GM19328 (cell line): ENCODE results near the gene EYS.
"Not testable (repeated sequence)": the region's sequence is repeated elsewhere in the genome, so short reads cannot be mapped to it uniquely, and the experiment has no call there.

ENCODE experiments used
- ATAC-seq: cut with Tn5 transposase; IDR thresholded peaks from one replicate; pipeline ENCODE4 v1.9.1; 2021; ENCODE audit warnings: mild to moderate bottlenecking, moderate library complexity; ENCODE audit not compliant: unreplicated experiment

Gene EYS

GRCh38 chr6:65113581-65113980 lies 593.4 kb downstream of the EYS start:
- ATAC-seq = no peak

DNA sequence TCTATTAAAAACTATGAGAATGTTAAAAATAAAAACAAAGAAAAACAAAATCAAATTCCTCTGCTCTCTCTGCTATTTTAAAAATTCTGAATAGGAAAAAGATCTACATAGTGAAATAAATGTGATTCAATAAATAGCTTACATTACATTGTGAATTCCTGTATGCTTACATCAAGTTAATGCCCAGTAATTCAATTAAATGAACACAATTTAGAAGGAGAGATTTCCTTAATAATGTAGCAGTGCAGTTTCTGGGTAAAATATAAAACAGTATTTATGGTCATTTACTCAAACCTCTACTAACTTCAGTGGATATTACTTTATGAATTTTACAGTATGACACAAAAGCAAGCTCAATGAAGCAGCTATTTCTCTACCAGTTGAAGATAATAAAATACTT lies 594.6 kb downstream of the EYS start:
- ATAC-seq = no peak

DNA sequence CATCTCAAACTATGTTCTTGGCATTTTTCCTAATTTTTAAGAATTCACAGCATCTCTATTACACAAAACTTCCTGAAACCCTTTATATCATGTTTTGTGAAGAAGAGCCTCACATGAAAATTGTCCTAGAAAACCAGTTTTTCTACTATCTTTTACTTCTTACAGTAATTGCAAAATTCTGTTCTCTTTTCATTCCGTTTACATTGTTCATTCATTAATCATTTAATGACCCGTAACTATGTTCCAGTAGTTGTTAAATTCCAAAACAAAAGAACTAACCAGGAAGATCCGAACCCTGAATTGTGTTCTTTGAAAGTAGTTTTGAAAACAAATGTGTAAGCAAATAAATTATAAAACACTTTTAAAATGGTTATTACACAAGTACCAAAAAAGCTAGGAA lies 597.0 kb downstream of the EYS start:
- ATAC-seq = no peak

DNA sequence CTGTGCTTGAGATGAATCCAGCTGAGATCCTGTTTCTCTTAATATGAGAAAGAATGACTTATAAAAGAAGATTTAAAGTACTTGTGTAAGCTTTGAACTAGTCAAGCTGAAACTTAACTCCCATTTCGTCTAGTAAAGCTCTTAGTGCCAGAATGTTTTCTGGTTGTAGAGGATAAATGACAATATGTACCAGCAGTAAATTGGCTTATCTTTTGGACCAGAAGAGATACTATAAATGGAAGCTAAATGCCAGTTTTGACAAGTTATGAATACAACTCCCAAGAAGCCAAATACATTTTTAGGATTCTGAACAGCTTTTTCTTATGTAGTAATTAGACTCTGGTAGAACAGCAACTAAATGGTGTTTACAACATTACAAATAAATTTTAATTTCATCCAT lies 608.7 kb downstream of the EYS start:
- ATAC-seq = no peak

DNA sequence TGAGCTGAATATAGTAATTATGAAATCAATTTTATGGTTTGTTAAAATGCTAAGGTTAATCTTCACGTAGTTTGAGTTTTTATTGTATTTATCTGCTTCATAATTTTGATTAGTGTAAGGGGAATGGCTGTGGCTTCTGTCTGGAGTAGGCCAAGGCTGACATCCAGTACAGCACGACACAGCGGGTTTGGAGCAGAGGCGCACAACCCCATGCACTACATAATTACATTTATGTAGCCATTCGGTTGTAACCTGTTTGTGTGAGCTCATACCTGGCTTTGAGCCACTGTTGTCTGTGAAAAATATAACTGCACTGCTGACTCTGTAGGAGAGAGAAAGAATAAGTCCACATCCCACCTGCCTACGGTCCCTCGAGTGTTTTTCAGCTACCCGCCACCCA lies 615.5 kb downstream of the EYS start:
- no peak for ATAC-seq

GRCh38 chr6:65088575-65088974 lies 618.5 kb downstream of the EYS start:
- ATAC-seq = no peak

DNA sequence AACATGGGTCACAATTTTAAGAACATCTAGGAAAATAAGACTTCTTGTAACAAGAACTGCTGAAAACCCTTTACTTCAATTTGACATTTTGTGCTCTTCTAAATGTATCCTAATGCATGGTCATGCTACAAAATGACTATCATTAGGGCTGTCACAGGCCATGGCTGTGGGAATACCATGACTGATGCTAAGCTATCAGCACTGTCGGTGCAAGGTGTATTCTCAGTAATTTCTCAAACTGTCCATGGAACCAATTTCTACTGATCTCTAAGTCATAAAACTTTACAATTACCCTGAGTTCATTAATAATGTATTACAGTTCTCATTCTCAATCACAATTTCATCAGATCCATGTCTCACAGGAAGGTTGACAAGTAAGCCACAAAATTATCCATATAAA lies 625.3 kb downstream of the EYS start:
- no peak for ATAC-seq

DNA sequence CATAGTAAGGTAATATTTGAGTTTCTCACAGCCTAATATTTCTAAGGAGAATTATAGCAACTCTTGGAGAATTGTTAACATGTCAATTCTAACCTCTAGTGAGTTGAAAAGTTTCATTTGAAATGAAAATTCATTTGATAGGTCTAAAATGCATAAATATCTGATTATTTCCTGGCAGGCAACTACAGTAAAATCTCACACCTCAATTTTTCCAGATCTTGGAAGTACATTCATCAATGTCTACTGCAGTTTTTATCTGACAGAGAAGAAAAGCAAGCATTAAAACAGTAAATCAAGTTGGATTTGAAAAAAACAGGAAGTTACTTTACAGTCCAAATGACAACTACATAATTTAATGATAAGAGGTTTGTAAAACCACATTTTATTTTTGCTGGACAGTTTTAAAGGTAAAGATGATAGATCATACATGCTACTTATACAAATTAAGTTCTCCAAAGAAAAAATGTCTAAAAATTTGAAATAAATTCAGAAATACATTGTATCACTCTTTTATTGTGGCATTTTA lies 631.3 kb downstream of the EYS start:
- no peak for ATAC-seq

- no peak for ATAC-seq
Observed at GRCh38 chr6:65072500-65072899, 634.5 kb downstream of the EYS start.

- ATAC-seq = no peak
Observed at GRCh38 chr6:65071480-65071879, 635.5 kb downstream of the EYS start.

GRCh38 chr6:65064844-65065243 lies 642.2 kb downstream of the EYS start:
- no peak for ATAC-seq

- ATAC-seq = no peak
Observed at GRCh38 chr6:65059568-65059967, 647.5 kb downstream of the EYS start.

DNA sequence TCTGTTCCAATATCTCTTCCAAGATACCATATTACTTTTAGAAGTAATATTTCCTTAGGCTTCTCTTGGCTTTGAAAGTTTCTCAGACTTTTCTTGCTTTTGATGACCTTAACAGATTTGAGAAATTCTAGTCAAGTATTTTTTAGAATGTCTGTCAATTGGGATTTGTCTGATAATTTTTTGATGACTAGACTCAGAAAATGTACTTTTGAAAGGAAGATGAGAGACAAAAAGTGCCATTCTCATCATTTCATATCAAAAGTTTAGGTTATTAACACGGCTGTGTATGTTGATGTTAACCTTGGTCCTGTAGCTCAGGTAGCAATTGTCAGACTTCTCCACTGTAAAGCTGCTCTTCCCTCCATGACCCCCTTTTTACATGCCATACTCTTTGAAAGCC lies 651.5 kb downstream of the EYS start:
- no peak for ATAC-seq

- no peak for ATAC-seq
Observed at GRCh38 chr6:65052626-65053025, 654.4 kb downstream of the EYS start.

DNA sequence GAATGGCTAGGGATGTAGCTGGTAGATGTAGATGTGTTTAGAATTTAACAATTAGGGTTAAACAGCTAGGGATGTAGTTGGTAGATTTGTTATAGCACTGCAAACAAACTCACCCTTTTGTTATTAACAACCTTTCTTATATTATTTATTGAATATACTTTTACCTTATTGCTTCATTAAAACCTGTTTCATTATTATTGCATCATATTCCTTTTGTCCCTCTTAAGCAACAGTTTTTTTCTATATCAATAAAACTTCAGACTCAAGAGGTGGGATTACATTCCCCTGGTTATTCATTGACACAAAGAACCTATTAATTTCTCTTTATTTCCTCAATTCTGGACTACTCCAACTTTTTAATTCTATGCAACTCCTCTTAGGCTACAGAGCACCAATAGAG lies 661.2 kb downstream of the EYS start:
- ATAC-seq = no peak

GRCh38 chr6:65014006-65014405 lies 693.0 kb downstream of the EYS start:
- no peak for ATAC-seq

DNA sequence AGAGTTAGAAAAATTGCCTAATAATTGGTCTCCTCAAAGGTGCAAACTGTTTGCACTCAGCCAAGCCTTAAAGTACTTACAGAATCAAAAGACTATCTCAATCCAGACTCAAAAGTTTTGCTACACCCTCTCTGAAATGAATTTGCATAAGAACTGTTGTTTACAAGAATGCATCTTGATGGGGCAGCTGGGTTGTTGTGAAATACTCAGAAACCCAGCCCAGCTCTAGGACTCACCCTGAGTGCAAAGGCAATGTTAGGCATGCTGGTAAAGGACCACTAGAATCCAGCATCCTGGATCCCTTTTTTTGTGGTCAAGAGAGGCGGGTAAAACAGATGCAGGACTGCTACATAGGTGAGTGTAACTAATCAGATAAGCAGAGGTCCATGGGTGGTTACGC lies 700.2 kb downstream of the EYS start:
- no peak for ATAC-seq

DNA sequence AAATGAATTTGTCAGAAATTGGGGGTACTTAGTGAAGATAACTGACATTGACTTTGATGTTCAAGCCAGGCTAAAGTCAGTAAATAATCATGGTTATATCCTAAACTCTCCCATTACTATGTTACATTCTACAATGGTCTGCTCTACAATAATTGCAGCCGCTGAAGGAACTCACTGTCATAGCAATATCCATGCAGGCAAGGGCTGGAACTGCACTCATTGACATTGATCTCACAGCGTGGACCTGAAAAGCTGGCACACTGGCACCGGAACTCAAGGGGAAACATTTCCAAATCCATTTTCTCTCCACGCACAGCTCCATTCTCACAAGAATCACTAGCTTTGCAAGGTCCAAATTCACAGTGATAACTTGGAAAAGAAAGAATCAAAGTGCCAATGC lies 702.7 kb downstream of the EYS start:
- no peak for ATAC-seq

GRCh38 chr6:65002882-65003281 lies 704.1 kb downstream of the EYS start:
- ATAC-seq = not testable (repeated sequence)

DNA sequence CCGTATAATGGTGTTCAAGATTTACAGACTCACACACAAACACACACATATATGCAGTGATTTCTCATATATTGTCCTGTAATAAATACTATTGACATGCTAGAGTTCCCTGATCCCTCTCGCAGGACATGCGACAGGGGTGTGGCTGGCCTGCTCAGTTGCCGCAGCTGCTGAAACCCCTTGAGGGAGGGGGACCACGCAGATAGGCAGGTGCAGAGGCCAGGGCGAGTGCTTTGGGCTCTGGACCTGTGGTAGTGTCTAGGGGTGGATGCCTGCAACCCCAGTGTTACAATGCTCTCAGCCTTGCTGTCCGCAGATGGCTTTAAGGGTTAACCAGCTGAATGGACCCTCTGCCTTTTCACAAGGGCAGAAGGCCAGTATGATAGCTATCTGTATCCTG lies 706.2 kb downstream of the EYS start:
- no peak for ATAC-seq

DNA sequence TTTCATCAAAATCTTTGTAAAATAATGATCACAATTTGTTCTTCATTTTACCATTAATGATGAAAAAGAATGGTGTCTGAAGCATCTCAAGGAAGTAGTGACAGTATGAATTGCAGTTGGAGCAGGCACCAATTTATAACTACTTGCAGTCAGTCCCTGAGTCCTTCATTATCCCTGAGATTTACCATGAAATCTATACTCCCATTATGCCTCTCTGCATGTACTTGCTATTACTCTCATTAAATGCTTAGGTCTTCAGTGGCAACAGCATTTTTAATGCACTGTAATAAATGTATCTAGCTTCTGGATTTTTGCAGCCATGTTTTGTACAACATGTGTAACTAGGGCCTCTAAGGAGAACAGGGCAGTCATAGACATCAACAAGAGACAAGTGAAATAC lies 708.8 kb downstream of the EYS start:
- no peak for ATAC-seq

- no peak for ATAC-seq
Observed at GRCh38 chr6:64996301-64996700, 710.7 kb downstream of the EYS start.

- ATAC-seq = no peak
Observed at GRCh38 chr6:64990652-64991304, 716.2 kb downstream of the EYS start.
